ENCODE measurements around the gene TMEM219.
"Not testable (repeated sequence)": the region's sequence is repeated elsewhere in the genome, so short reads cannot be mapped to it uniquely, and the experiment has no call there.

TMEM219 gene

GRCh38 chr16:29927070-29927905, 34.6 kb upstream of the TMEM219 start:
- TF ChIP-seq POLR2A (IDR thresholded peaks at IDR 0.05; ENCODE audit: low read length) (no peak), GATA1 (IDR thresholded peaks at IDR 0.05; ENCODE audit: low read depth, low read length) (no peak)
- DNase-seq = no peak

DNA sequence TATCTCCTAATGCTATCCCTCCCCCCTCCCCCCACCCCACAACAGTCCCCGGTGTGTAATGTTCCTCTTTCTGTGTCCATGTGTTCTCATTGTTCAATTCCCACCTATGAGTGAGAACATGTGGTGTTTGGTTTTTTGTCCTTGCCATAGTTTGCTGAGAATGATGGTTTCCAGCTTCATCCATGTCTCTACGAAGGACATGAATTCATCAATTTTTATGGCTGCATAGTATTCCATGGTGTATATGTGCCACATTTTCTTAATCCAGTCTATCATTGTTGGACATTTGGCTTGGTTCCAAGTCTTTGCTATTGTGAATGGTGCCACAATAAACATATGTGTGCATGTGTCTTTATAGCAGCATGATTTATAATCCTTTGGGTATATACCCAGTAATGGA, 30.1 kb upstream of the TMEM219 start:
- not testable (repeated sequence) for DNase-seq

DNA sequence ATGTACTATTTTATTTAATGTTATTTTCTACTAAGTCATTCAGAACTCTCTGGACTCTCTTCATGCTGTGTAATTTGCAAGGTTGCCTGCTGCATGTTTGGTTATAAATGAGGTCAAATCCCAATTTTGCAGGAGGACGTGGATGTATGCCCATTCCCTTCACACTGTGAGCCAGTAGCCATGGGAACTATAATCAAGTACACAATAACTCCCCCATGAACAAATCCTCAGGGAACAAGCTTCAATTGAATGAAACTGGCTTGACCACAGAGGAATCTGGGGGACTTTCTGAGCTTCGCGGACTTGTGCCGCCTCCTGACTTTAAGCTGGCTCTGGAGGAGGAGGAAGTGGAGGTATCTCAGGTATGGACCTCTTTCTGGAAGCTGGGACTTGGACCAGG, 21.2 kb upstream of the TMEM219 start:
- no peak for DNase-seq
- no peak for TF ChIP-seq POLR2A (IDR thresholded peaks at IDR 0.05; ENCODE audit: low read length)
- TF ChIP-seq GATA1 (IDR thresholded peaks at IDR 0.05; ENCODE audit: low read depth, low read length) = no peak

DNA sequence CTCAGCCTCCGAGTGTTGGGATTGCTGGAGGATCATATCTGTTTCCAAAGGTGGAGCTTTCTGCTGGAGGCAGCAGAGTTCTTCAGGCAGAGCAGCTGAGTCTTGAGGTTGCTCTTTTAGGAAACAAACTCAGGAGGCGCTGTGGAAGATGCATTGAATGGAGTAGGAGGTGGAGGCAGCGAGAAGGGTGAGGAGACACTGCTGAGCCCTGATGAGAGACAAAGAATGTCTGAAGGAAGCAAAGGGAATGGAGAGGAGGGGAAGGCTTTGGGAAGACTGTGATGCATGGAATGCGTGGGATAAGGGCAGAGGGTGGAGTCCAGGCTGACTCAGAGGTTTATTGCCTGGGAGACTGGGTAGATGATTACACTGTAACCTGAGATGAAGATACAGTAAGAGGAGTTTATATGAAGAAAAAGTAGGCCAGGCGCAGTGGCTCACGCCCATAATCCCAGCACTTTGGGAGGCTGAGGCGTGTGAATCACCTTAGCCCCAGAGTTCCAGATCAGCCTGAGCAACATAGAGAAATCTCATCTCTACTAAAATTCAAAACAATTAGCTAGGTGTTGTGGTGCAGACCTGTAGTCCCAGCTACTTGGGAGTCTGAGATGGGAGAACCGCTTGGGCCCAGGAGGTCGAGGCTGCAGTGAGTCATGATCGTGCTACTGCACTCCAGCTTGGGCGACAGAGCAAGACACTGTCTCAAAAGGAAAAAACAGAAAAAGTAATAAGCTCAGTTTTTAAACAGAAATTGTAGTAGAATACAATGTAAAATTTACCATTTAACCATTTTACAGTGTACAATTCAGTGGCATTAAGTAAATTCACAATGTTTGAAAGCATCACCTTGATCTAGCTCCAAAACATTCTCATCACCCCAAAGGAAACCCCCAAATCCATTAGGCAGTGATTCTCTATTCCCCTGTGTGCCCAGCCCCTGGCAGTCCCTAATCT, 17.8 kb upstream of the TMEM219 start:
- no peak for DNase-seq
- no peak for TF ChIP-seq POLR2A (IDR thresholded peaks at IDR 0.05; ENCODE audit: low read length)
- no peak for TF ChIP-seq GATA1 (IDR thresholded peaks at IDR 0.05; ENCODE audit: low read depth, low read length)

DNA sequence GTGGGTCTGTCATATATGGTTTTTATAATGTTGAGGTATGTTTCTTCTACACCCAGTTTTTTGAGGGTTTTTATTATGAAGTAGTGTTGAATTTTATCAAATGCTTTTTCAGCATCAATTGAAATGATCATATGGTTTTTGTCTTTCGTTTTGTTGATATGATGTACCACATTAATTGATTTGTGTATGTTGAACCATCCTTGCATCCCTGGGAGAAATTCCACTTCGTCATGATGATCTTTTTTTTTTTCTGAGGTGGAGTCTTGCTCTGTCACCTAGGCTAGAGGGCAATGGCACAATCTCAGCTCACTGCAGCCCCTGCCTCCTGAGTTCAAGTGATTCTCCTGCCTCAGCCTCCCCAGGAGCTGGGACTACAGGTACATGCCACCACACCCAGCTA, 14.0 kb upstream of the TMEM219 start:
- DNase-seq = no peak
- TF ChIP-seq POLR2A (IDR thresholded peaks at IDR 0.05; ENCODE audit: low read length) = no peak
- no peak for TF ChIP-seq GATA1 (IDR thresholded peaks at IDR 0.05; ENCODE audit: low read depth, low read length)

- TF ChIP-seq POLR2A (IDR thresholded peaks at IDR 0.05; ENCODE audit: low read length) = no peak
- TF ChIP-seq GATA1 (IDR thresholded peaks at IDR 0.05; ENCODE audit: low read depth, low read length) = no peak
These were observed 10.9 kb upstream of the TMEM219 start for GRCh38 chr16:29950806-29951461.

GRCh38 chr16:29951625-29952365, 10.1 kb upstream of the TMEM219 start:
- no peak for DNase-seq
- TF ChIP-seq GATA1 (IDR thresholded peaks at IDR 0.05; ENCODE audit: low read depth, low read length) (no peak), POLR2A (IDR thresholded peaks at IDR 0.05; ENCODE audit: low read length) (no peak)

More at GRCh38 chr16:29950806-29951461, 10.9 kb upstream of the TMEM219 start:
- no peak for DNase-seq

GRCh38 chr16:29958756-29959155, 3.1 kb upstream of the TMEM219 start:
- TF ChIP-seq POLR2A (IDR thresholded peaks at IDR 0.05; ENCODE audit: low read length) (no peak), GATA1 (IDR thresholded peaks at IDR 0.05; ENCODE audit: low read depth, low read length) (no peak)
- DNase-seq = no peak

- no peak for TF ChIP-seq POLR2A (IDR thresholded peaks at IDR 0.05; ENCODE audit: low read length)
These were observed 2.6 kb upstream of the TMEM219 start for GRCh38 chr16:29959293-29959692.

GRCh38 chr16:29959821-29960220, 2.1 kb upstream of the TMEM219 start:
- DNase-seq = not testable (repeated sequence)

More at GRCh38 chr16:29959293-29959692, 2.6 kb upstream of the TMEM219 start:
- DNase-seq = no peak

GRCh38 chr16:29961127-29961478, 776 bp upstream of the TMEM219 start:
- no peak for DNase-seq
- no peak for TF ChIP-seq POLR2A (IDR thresholded peaks at IDR 0.05; ENCODE audit: low read length)
- TF ChIP-seq GATA1 (IDR thresholded peaks at IDR 0.05; ENCODE audit: low read depth, low read length) = no peak

- no peak for DNase-seq
- no peak for TF ChIP-seq POLR2A (IDR thresholded peaks at IDR 0.05; ENCODE audit: low read length)
- no peak for TF ChIP-seq GATA1 (IDR thresholded peaks at IDR 0.05; ENCODE audit: low read depth, low read length)
These were observed 590 bp downstream of the TMEM219 start for GRCh38 chr16:29962344-29962994.

All from erythroblast (primary cell).